Neural progenitor cell (in vitro differentiated cells): Measurements from ENCODE around the gene PIGM. TPM values are rescaled to one million over a fixed set of nuclear protein-coding genes. Genes with fewer than 3 reads are reported as not detected.

Experiments used
- DNase-seq: peaks from one replicate; pipeline ENCODE4 v3.0.0-alpha.2; 2016; ENCODE audit warnings: low spot score
- H2AFZ ChIP-seq: fragments of 200-600 bp; sonication (generic); replicated peaks from 2 replicates; pipeline ENCODE4 v1.6.1; 2016; ENCODE audit warnings: antibody characterized with exemption
- H3F3A ChIP-seq: fragments of 200-600 bp; sonication (generic); 2 replicates; pipeline ENCODE4 v1.6.1; 2016; ENCODE audit warnings: antibody characterized with exemption, low read depth
- H3K27ac ChIP-seq: fragments of 200-600 bp; sonication (generic); 2 replicates; pipeline ENCODE4 v1.5.1; 2016; ENCODE audit warnings: mild to moderate bottlenecking
- H3K27me3 ChIP-seq: fragments of 200-600 bp; sonication (generic); 2 replicates; pipeline ENCODE4 v1.6.1; 2016; ENCODE audit warnings: mild to moderate bottlenecking, moderate library complexity
- H3K36me3 ChIP-seq: fragments of 200-600 bp; sonication (generic); 2 replicates; pipeline ENCODE4 v1.5.1; 2016
- H3K4me1 ChIP-seq: fragments of 200-600 bp; sonication (generic); 2 replicates; pipeline ENCODE4 v1.6.1; 2016; ENCODE audit warnings: mixed run types
- H3K4me2 ChIP-seq: fragments of 200-600 bp; sonication (generic); 2 replicates; pipeline ENCODE4 v1.6.1; 2016
- H3K4me3 ChIP-seq: fragments of 200-600 bp; sonication (generic); 2 replicates; pipeline ENCODE4 v1.5.1; 2016
- H3K79me2 ChIP-seq: fragments of 200-600 bp; sonication (generic); 2 replicates; pipeline ENCODE4 v1.6.1; 2016; ENCODE audit warnings: low read depth
- H3K9ac ChIP-seq: fragments of 200-600 bp; sonication (generic); 2 replicates; pipeline ENCODE4 v1.6.1; 2016
- H3K9me3 ChIP-seq: fragments of 200-600 bp; sonication (generic); 2 replicates; pipeline ENCODE4 v1.5.1; 2016; ENCODE audit warnings: low read depth
- H4K20me1 ChIP-seq: fragments of 200-600 bp; sonication (generic); 2 replicates; pipeline ENCODE4 v1.6.1; 2016; ENCODE audit warnings: low read depth
- H3K27ac Mint-ChIP-seq: 3 replicates; pipeline ENCODE4 v1.8.0; 2021; ENCODE audit warnings: mixed read lengths
- H3K27me3 Mint-ChIP-seq: 2 replicates; pipeline ENCODE4 v1.8.0; 2022; ENCODE audit warnings: low read depth, mild to moderate bottlenecking, inconsistent platforms, moderate library complexity, mixed read lengths; ENCODE audit not compliant: insufficient read depth
- H3K36me3 Mint-ChIP-seq: 3 replicates; pipeline ENCODE4 v1.8.0; 2021; ENCODE audit warnings: mixed read lengths
- H3K4me1 Mint-ChIP-seq: 3 replicates; pipeline ENCODE4 v1.8.0; 2021; ENCODE audit warnings: mixed read lengths
- H3K4me3 Mint-ChIP-seq: 3 replicates; pipeline ENCODE4 v1.8.0; 2021; ENCODE audit warnings: mild to moderate bottlenecking, moderate library complexity, mixed read lengths
- H3K9me3 Mint-ChIP-seq: 3 replicates; pipeline ENCODE4 v1.8.0; 2020; ENCODE audit warnings: mixed read lengths
- CTCF ChIP-seq: fragments of 200-600 bp; sonication (generic); IDR thresholded peaks from 2 replicates; pipeline ENCODE4 v1.5.1; 2017; ENCODE audit warnings: antibody characterized with exemption, mild to moderate bottlenecking
- EZH2 ChIP-seq: fragments of 200-600 bp; sonication (generic); IDR thresholded peaks from 2 replicates; pipeline ENCODE4 v1.6.1; 2017; ENCODE audit warnings: antibody characterized with exemption, mild to moderate bottlenecking, moderate library complexity
- EZH2phosphoT487 ChIP-seq: fragments of 200-600 bp; sonication (generic); IDR thresholded peaks from 2 replicates; pipeline ENCODE4 v1.6.1; 2017; ENCODE audit warnings: antibody characterized with exemption
- total RNA-seq: library from RNA; depleted of rRNA; stranded (reverse); fragments of >200 nt; gene quantifications from 2 replicates; pipeline ENCODE4 v1.2.3, GENCODE V29; 2015; ENCODE audit warnings: low replicate concordance

Gene PIGM
- total RNA-seq, 1 donor from 2014 or later, result 7.1 TPM

- Histone ChIP-seq H3K4me3 (no peak overlapping the region), H3F3A (no peaks in the 10 kb centered on the region), H3K79me2 (no peaks in the 10 kb centered on the region), H3K27ac (no peak overlapping the region), H3K27me3 (peaks cover 6% of the 10 kb centered on the region), H2AFZ (no peak overlapping the region), H3K4me1 (no peaks in the 10 kb centered on the region), H4K20me1 (no peaks in the 10 kb centered on the region), H3K9ac (no peak overlapping the region), H3K9me3 (no peaks in the 10 kb centered on the region), H3K4me2 (no peak overlapping the region), H3K36me3 (no peaks in the 10 kb centered on the region)
- H3K9me3 Mint-ChIP-seq, result peaks cover 2% of the 10 kb centered on the region
- H3K4me3 Mint-ChIP-seq, result no peak overlapping the region
- no peak overlapping the region for H3K27ac Mint-ChIP-seq
- DNase-seq, result no peak
- H3K4me1 Mint-ChIP-seq, result peaks cover 4% of the 10 kb centered on the region
- TF ChIP-seq CTCF (no peak), EZH2phosphoT487 (no peak), EZH2 (no peak)
- H3K27me3 Mint-ChIP-seq, result peaks cover 2% of the 10 kb centered on the region
- no peaks in the 10 kb centered on the region for H3K36me3 Mint-ChIP-seq
Observed at GRCh38 chr1:159981351-159982055, 50.3 kb downstream of the PIGM start.

GRCh38 chr1:159980786-159981185, 51.0 kb downstream of the PIGM start:
- no peaks in the 10 kb centered on the region for H3F3A ChIP-seq
- Mint-ChIP-seq H3K9me3 (peaks cover 2% of the 10 kb centered on the region), H3K36me3 (no peaks in the 10 kb centered on the region), H3K27me3 (peaks cover 2% of the 10 kb centered on the region), H3K4me3 (no peak overlapping the region), H3K27ac (no peak overlapping the region), H3K4me1 (peaks cover 4% of the 10 kb centered on the region)
- no peaks in the 10 kb centered on the region for H3K79me2 ChIP-seq
- no peak overlapping the region for H2AFZ ChIP-seq
- H4K20me1 ChIP-seq, result no peaks in the 10 kb centered on the region
- no peak overlapping the region for H3K4me3 ChIP-seq
- peaks cover 6% of the 10 kb centered on the region for H3K27me3 ChIP-seq
- TF ChIP-seq CTCF (no peak), EZH2phosphoT487 (no peak), EZH2 (no peak)
- no peaks in the 10 kb centered on the region for H3K9me3 ChIP-seq
- no peak overlapping the region for H3K27ac ChIP-seq
- no peak overlapping the region for H3K9ac ChIP-seq
- no peaks in the 10 kb centered on the region for H3K36me3 ChIP-seq
- no peak for DNase-seq
- no peaks in the 10 kb centered on the region for H3K4me1 ChIP-seq
- H3K4me2 ChIP-seq, result no peak overlapping the region

GRCh38 chr1:159980076-159980475, 51.7 kb downstream of the PIGM start:
- Mint-ChIP-seq H3K36me3 (no peaks in the 10 kb centered on the region), H3K27ac (no peak overlapping the region), H3K4me3 (no peak overlapping the region), H3K9me3 (peaks cover 2% of the 10 kb centered on the region), H3K27me3 (peaks cover 2% of the 10 kb centered on the region), H3K4me1 (peaks cover 4% of the 10 kb centered on the region)
- no peak overlapping the region for H3K27ac ChIP-seq
- H2AFZ ChIP-seq, result no peak overlapping the region
- no peaks in the 10 kb centered on the region for H3K9me3 ChIP-seq
- DNase-seq, result no peak
- H3K36me3 ChIP-seq, result no peaks in the 10 kb centered on the region
- H3K4me3 ChIP-seq, result no peak overlapping the region
- H3K4me1 ChIP-seq, result no peaks in the 10 kb centered on the region
- no peaks in the 10 kb centered on the region for H3K79me2 ChIP-seq
- H3F3A ChIP-seq, result no peaks in the 10 kb centered on the region
- H3K27me3 ChIP-seq, result peaks cover 6% of the 10 kb centered on the region
- H3K4me2 ChIP-seq, result no peak overlapping the region
- TF ChIP-seq EZH2 (no peak), EZH2phosphoT487 (no peak), CTCF (no peak)
- no peaks in the 10 kb centered on the region for H4K20me1 ChIP-seq
- no peak overlapping the region for H3K9ac ChIP-seq
